T1000 (cell line): Measurements from ENCODE around the gene MYH7B.

ENCODE experiments used
- DNase-seq: peaks from one replicate; lab custom pipeline; 2025; ENCODE audit warnings: mixed read lengths; lab: John Stamatoyannopoulos, UW

The MYH7B gene

DNA sequence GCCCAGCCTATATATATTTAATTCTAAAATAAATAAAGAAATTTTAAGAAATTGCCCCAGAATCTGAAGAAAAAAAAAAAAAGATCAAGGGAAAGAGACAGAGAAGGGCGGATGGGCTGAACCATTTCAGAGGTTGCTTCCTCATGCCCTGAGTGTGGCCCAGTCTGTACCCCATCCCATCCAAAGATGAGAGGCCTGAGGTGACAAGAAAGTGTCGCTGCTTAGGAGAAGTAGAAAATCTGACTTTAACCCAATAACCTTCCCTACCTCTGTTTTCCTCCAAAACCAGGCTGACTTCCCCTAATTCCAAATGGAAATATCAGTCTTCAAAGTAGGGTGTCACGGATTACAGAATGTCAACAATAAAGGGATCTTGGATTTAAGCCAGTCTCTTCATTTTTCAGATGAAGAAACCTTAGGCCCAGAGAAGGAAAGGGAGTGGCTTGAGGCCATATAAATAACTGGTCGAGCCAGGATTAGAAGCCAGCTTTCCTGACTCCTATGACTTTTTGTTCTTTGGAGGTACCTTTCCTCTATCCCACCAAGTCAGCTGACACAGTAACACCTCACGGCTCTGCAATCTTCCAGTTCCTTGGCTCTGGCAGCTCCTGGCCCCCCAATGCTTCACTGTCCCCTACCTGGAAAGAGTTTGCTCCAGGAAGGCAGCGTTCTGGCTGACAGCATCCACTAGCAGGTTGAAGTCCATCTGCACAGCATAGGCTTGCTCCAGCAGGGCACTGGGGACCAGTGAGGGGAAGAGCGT, 10.2 kb upstream of the MYH7B start:
- DNase-seq, result no peak

DNA sequence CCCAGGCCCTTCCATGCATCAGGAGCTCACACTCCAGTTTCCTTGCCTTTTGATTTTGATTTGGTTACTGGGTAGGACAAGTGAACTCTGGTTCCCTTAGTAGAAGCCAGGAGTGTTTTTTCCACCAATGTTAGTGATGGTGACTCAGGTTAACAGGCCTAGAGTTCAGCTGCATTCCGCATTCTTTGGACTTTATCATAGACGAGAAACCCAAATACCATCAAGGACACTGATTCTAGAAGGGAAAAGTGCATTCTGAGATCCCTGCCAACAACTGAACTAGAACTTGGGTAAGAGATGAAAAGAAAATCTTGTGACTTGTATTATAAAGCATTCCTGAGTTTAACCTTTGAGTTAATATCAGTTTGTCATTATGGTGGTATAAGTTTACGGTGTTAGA, 9.0 kb upstream of the MYH7B start:
- DNase-seq, result no peak

DNA sequence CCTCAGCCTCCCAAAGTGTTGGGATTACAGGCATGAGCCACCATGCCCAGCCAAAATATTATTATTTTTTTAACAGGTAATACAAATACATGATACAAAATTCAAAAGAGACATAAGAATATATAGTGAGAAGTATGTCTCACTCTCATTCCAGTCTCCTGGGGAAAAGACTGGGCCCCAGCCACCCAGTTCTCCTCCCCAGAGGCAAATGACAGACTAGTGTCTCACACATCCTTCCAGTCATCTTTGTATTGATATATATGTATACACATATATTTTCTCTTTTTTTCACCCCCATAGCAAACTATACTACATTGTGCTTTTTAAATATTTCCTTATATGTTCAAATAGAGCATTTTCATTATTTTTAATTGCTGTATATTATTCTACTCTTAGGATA, 8.3 kb upstream of the MYH7B start:
- no peak for DNase-seq

DNA sequence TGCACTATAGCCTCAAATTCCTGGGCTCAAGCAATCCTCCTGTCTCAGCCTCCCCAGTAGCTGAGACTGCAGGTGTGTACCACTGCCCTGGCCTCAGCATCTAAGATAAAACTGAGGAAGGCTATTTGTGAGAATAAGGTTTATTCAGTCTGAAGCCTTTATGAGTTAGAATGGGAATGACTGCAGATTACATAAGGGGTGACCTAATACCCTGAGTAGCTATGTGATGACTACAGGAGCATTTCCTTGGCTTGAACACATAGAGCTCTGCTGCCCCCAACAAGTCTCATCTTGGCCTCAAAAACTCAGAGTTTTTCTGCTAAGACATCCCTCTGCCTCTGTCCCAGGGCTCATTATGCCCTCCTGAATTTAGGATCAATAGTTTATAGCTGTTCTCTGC, 7.6 kb upstream of the MYH7B start:
- DNase-seq, result no peak

DNA sequence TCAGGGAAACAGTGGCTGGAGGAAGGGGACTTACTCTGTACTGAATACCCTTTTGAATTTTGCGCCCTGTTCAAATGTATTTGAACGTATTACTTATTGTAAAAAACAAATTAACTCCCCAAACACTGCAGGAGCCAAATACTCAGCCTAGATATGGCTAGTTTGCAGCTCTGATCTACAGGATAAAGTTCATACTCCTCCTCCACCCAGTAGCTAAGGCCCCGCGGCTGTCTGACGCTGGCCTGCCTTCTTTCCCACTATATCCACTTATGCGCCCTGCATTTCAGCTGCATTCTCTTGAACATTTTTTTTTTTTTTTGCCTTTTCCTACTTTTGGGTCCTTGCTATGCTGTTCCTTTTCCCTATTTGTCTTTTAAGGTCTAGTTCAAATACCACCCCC, 6.5 kb upstream of the MYH7B start:
- no peak for DNase-seq

DNA sequence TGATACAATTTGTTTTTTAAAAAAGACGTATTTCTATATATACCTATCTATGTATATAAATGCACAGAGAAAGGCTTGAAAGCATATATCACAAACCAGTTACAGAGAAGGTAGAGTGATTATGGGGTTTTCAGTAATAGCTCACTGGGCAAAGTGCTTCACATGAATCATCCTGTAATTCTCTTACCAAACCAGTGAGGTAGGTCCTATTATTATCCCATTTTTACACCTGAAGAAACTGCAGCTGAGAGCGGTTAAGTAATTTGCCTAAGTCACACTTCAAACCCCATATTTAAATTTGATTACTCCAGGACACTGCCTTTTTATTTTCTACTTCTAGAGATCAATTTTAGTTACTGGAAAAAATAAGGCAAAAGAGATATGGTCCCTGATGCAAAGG, 4.4 kb upstream of the MYH7B start:
- no peak for DNase-seq

DNA sequence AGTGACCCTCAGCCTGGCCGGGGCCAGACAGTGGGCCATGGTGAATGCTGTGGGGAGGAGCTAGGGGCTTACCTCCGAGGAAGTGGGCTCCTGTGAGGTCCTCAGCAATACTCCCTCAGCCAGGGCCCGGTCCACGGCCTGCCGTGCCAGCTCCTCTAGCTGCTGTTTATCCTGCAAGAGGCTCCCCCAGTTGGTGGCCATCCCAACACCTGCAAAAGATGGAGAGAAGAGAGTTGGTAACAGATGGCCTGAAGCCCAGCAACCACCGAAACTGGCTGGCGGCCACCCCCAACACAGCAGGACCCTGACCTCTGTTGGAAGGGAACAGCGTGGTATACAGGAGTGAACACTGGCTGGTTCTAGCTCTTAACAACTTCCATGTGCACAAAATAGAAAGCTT, 4.0 kb upstream of the MYH7B start:
- no peak for DNase-seq

DNA sequence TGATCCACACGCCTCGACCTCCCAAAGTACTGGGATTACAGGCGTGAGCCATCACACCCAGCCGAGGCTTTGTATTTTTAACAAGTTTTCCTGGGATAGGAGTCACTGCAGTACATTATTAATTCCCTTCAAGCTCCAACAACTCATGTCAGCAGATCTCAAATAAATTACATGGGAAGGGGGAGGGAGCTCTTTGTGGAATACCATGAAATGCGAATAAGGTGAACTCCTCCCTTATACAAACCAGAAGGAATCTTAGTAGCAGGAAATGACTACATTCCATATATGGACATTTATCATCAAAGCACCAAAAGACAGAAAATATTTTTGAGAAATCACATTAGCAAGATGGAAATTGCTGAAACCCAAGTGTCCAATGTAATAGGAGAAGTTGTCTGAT, 3.0 kb upstream of the MYH7B start:
- DNase-seq, result no peak

DNA sequence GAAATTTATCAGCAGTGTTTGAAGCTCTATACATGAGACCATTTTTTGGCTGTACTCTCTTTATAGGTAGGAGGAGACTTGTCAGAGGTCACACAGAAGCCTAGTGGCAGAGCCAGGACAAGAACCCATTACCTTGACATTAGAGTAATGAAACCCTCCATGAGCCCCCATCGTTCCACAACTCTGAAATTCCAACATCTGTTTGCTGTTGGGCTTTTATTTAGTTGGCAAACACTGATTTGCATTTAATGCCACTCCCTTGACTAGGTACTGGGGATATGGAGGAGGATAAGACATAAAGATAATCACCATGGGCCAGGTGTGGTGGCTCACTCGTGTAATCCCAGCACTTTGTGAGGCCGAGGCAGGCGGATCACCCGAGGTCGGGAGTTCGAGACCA, 1.7 kb upstream of the MYH7B start:
- DNase-seq, result no peak

DNA sequence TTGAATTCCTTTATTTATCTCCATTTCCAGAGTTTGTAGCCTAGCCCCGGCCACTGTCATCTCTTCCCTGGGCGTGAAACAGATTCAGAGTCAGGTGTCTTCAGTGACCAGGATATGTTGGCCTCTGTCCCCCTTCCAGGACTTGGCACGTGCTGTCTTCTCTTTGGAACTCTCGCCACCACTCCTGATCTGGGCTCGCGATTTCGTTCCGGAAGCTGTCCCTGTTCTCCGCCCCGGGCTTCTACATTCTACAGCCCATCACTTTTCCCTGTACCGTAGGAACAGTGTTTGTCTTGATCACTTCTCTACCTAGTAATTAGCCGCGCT, 801 bp upstream of the MYH7B start:
- no peak for DNase-seq

DNA sequence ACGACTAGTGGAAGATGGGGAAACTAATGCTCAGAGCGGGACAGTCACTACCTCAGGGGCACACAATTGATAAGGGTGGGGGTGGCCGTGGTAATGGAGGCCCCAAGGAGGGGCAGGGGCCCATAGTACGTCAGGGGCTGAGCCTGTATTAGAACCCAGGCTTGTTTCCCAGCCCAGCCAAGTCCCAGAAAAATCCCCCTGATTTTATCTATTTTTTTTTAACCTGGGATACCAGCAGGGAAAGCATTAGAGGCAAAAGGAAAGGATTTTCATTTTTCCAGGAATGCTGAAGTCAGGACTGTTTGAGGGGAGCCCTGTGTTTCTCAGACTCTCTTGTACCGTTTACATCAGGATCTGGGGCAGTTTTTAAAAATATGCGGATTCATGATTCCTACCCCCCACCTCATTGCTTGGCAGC, 382 bp downstream of the MYH7B start:
- no peak for DNase-seq

DNA sequence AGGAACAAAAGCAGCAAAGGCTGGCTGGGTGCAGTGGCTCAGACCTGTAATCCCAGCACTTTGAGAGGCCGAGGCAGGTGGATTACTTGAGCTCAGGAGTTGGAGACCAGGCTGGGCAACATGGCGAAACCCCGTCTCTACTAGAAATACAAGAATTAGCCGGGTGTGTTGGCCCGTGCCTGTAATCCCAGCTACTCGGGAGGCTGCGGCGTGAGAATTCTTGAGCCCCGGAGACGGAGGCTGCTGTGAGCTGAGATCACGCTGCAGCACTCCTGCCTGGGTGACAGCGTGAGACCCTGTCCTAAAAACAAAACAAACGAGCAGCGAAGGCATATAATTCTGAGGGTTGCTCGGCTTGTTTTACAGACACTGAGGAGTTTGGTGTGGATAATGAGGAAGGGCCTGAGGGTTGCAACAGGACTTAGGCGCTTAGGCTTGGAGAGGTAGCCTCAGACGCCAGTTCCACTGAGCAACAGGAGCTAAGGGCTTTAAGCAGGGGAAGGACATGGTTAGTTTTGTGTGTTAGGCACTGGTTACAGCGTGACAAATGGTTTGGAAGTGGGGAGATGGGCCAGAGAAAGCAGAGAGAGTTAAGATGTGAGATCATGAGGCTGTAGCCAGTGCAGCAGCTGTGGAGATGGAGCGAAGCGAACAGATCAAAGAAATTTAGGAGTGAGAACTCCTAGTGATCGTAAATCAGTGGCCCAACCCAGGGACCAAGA, 1.2 kb downstream of the MYH7B start:
- DNase-seq, result no peak

DNA sequence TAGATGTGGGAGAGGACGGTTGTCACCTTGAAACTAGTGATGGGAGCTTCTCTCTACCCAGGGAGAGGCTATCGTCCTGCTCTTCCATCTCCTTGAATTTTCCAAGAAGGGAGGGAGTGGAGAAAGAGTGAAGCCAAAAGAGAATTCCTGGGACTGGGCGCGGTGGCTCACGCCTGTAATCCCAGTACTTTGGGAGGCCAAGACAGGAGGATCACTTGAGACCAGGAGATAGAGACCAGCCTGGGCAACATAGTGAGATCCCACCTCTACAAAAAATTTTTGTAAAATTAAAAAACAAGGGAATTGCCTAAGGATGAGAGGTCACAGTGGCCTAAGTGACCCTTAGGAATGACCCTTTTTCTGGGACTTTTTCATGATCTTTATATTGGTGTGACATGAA, 8.8 kb downstream of the MYH7B start:
- DNase-seq, result no peak

DNA sequence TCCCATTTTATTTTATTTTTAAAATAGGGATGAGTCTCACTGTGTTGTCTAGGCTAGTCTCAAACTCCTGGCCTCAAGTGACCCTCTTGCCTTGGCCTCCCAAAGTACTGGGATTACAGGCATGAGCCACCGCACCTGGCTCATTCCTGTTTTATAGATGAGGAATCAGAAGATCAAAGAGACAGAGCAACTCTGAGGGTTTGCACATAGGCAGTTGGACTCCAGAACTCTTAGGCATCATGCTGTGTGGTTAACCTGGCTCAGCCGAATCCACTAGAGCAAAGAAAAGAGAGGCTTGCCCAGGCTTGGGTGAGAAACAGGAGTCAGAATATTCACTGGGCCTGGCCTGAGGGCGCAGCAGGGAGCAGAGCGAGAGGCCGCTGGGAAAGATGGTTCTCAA, 9.4 kb downstream of the MYH7B start:
- DNase-seq, result no peak

DNA sequence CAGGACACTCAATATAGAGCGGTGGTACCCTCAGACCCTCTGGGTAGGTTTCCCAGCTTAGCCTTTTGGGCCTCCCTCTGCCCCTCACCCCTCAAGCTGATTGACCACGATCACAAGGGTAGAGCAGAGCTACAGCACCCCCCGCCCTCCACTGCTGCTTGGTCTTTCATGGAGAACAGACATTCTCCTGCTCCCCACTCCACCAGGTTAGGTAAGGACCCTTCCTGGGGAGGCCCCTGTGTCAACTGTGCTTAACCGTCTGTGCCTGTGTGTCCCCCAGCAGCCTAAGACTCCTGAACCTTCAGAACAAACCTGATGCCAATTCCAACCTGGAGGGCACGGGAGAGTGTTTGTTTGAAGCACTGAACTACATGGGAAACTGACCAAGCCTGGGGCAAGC, 11.8 kb downstream of the MYH7B start:
- no peak for DNase-seq

DNA sequence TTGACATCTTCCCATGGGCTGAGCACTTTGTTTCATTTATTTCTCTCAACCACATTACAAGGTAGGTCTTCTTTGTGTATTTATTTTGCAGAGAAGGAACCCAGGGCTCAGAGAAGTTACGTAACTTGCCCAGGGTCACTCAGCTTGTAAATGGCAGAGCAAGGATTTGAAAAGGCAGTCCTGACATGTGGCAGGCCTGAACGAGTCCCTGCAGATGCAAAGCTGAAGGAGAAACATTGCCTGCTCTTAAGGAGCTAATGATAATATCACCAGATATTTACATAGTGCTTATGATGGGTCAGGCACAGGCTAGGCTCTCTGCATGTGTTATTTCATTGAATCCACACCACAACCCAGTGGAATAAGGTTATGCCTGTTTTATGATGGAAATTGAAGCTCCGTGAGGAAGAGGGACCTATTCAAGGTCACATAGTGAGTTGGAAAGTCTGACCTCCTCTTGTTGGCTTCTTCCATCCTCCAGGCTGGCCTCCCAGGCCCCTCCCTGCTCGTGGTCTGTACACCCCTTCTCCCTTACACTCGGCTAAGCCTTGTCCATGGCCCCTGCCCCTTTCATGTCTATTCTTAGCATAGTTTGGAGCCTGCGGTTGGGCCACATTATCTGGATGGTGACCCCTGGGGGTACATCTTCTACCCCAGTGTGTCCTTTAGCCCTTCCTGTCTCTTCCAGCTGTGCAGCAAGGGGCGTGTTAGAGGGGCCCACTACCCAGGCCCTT, 12.5 kb downstream of the MYH7B start:
- DNase-seq, result no peak

DNA sequence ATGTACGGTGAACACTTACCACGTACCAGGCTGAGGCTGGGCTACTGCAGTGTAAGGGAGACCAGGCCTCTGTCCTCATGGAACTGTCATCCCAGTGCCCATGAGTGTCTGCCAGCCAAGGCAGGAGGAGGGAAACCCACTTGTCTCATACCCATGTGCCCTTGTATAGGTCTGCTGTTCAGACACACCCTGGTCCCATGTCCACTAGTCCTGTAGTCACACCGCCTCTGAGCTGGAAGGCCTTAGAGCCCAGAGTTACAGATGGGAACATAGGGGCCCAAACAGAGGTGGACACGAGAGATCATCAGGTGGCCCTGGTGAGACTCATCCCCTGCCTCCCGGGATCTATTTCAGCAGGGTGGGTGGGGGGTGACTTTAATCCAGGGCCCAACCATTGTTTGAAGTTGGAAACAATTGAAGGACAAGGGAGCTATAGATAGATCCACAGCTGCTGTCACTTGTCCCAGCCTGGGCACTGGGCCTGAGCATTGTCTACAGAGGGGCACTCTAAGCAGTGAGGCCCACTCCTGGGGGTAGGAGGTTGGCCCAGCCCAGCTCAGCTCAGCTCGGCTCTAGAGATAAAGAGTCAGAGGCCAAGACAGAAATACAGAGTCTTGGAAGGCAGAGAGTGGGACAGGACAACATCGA, 14.6 kb downstream of the MYH7B start:
- no peak for DNase-seq

DNA sequence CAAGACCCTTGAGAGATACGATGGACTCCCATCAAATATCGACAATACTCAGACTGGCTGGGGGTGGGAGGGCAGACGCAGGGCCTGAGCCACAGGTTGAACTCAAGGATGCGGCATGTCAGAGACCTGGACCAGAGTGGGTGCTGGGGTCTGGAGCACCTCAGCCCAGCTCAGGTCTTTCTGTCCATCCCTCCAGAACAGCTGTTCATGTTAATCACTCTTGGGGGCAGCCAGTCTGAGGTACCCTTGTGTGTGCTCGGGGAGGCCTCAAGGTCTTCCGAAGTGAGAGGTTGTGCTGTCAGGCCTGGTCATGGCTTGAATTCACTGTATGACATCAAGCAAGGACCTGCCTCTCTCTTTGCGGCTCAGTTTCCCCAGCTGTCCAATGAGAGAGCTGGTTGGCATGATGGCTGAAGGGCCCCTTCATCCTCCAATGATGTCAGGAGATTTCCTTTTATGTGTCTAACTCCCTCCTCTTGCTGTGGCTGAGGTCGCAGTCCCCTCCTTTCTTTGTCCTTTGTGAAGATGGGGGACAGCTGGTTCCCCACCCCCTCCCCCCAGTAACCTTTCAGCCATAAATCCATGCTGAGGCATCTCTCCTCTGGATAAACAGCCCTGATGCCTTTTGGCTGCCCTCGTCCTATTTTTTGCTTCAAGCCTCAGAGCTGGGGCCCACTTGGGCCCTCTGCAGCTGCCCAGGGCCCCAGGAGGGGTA, 15.3 kb downstream of the MYH7B start:
- DNase-seq, result no peak

DNA sequence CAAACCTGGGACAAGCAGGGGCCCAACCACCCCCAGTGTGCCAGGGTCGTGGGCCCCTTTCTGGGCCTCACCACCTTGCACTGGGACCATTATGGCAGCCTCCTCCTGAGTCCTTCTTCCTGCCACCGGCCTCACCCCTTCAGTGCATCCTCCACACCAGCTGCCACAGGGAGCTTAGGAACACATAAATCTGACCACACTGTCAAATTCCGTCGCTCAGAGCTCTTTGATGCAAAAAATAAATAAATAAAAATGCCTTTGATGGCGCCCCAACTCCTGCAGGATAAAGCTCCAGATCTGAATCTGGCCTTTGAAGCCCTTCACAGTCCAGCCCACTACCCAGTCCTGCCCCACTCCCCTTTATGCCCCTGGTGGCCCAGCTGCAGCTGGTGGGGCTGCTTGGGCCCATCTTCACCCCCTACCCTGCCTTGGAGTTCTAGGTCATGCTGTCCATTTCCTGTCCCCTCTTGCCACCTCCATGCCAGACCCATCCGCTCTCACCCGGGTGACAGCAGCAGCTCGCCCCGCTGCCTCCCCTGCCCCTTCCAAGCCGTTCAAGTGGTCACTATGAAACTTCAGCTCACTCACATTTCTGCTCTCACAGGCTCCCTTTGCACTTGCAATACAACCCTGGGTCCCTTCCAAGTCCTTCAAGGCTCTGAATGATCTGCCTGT, 16.0 kb downstream of the MYH7B start:
- no peak for DNase-seq

DNA sequence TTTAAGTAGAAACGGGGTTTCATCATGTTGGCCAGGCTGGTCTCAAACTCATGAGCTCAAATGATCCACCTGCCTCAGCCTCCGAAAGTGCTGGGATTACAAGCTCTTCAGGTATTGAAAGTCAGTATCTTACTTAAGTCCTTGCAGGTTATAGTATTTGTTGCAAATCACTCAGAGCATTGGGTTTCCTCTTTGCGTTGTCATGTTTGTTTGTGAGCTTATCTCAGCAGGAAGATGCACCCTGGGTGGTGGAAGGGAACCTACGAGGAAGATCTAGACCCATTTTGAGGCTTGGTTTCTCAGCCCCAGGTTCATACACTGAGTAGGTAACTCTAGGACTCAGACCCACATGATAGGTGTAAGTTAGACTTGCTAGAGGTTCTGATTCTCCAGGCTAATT, 18.6 kb downstream of the MYH7B start:
- no peak for DNase-seq

DNA sequence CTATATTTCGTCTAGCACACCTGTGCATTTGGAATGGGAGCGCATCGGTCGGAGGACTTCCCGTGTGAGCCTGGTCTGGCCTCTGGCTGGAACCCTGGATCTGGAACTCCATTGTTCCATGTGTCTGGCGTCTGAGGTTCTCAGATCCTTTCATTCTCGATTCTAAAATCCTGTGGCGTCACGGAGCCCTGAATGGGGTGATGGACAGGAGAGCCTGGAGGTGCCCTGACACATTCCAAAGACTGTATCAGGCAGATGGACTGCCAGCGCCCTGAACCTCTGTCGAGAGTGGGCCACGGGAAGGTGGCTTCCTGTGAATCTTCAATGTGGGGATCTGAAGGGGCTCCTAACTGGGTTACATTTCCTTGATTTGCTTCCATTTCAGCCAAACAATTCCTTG, 20.6 kb downstream of the MYH7B start:
- no peak for DNase-seq
